Ishikawa (cell line): ENCODE data around the gene RAD23B.

Experiments used
- CEBPB ChIP-seq: IDR thresholded peaks from 2 replicates; pipeline ENCODE4 v1.6.1; 2012
- CREB1 ChIP-seq: IDR thresholded peaks from 2 replicates; pipeline ENCODE4 v1.6.1; 2012; ENCODE audit warnings: low read depth
- EGR1 ChIP-seq: IDR thresholded peaks from 2 replicates; pipeline ENCODE4 v1.6.1; 2012
- EP300 ChIP-seq: IDR thresholded peaks from 2 replicates; pipeline ENCODE4 v1.6.1; 2012; ENCODE audit warnings: borderline replicate concordance
- FOXM1 ChIP-seq: IDR thresholded peaks from 2 replicates; pipeline ENCODE4 v1.6.1; 2012; ENCODE audit warnings: low read depth, borderline replicate concordance
- NFIC ChIP-seq: IDR thresholded peaks from 2 replicates; pipeline ENCODE4 v1.6.1; 2012
- RAD21 ChIP-seq: IDR thresholded peaks from 2 replicates; pipeline ENCODE4 v1.6.1; 2012; ENCODE audit warnings: low read depth
- TAF1 ChIP-seq: IDR thresholded peaks from 2 replicates; pipeline ENCODE4 v1.6.1; 2012; ENCODE audit warnings: low read depth, mild to moderate bottlenecking
- TCF12 ChIP-seq: IDR thresholded peaks from 2 replicates; pipeline ENCODE4 v1.6.1; 2012; ENCODE audit warnings: low read depth
- TEAD4 ChIP-seq: IDR thresholded peaks from 2 replicates; pipeline ENCODE4 v1.6.1; 2012
- YY1 ChIP-seq: IDR thresholded peaks from 2 replicates; pipeline ENCODE4 v1.6.1; 2012; ENCODE audit warnings: low read depth
- ZBTB7A ChIP-seq: IDR thresholded peaks from 2 replicates; pipeline ENCODE4 v1.6.1; 2012; ENCODE audit warnings: low read depth
- TF ChIP-seq, protein P1 (sequence below): IDR thresholded peaks from 2 replicates; pipeline ENCODE4 v1.6.1; 2012
- TF ChIP-seq, protein P2 (sequence below): IDR thresholded peaks from 2 replicates; pipeline ENCODE4 v1.6.1; 2012; ENCODE audit warnings: low read depth, mild to moderate bottlenecking
- TF ChIP-seq, protein P3 (sequence below): IDR thresholded peaks from 2 replicates; pipeline ENCODE4 v1.6.1; 2012

RAD23B gene

DNA sequence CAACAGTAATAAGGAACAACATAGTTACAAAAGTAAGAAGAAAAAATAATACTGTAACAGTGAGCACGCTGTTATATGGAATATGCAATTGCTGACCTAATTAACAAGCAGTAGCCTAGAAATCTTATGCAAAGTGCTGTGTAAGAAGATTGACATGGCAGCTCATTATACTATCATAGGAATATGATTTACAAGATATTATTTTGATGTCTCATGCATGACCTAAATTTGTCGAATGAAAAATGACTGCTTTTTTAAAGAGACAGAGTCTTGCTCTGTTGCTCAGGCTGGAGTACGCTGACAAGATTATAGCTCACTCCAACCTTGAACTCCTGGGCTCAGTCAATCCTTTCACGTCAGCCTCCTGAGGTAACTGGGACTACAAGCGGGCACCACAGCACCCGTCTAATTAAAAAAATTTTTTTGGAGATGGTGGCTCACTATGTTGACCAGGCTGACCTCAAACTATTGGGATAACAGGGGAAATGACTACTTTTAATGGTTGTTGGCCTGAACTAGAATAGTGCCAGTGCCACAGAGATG lies 10.5 kb downstream of the RAD23B start:
- TF ChIP-seq, protein P1, sequence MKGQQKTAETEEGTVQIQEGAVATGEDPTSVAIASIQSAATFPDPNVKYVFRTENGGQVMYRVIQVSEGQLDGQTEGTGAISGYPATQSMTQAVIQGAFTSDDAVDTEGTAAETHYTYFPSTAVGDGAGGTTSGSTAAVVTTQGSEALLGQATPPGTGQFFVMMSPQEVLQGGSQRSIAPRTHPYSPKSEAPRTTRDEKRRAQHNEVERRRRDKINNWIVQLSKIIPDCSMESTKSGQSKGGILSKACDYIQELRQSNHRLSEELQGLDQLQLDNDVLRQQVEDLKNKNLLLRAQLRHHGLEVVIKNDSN, result no peak
- TF ChIP-seq CEBPB (no peak), EGR1 (no peak), TCF12 (no peak), FOXM1 (no peak), NFIC (no peak), EP300 (no peak), RAD21 (no peak), YY1 (no peak), TAF1 (no peak)
- TF ChIP-seq, protein P2, sequence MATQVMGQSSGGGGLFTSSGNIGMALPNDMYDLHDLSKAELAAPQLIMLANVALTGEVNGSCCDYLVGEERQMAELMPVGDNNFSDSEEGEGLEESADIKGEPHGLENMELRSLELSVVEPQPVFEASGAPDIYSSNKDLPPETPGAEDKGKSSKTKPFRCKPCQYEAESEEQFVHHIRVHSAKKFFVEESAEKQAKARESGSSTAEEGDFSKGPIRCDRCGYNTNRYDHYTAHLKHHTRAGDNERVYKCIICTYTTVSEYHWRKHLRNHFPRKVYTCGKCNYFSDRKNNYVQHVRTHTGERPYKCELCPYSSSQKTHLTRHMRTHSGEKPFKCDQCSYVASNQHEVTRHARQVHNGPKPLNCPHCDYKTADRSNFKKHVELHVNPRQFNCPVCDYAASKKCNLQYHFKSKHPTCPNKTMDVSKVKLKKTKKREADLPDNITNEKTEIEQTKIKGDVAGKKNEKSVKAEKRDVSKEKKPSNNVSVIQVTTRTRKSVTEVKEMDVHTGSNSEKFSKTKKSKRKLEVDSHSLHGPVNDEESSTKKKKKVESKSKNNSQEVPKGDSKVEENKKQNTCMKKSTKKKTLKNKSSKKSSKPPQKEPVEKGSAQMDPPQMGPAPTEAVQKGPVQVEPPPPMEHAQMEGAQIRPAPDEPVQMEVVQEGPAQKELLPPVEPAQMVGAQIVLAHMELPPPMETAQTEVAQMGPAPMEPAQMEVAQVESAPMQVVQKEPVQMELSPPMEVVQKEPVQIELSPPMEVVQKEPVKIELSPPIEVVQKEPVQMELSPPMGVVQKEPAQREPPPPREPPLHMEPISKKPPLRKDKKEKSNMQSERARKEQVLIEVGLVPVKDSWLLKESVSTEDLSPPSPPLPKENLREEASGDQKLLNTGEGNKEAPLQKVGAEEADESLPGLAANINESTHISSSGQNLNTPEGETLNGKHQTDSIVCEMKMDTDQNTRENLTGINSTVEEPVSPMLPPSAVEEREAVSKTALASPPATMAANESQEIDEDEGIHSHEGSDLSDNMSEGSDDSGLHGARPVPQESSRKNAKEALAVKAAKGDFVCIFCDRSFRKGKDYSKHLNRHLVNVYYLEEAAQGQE, result no peak

DNA sequence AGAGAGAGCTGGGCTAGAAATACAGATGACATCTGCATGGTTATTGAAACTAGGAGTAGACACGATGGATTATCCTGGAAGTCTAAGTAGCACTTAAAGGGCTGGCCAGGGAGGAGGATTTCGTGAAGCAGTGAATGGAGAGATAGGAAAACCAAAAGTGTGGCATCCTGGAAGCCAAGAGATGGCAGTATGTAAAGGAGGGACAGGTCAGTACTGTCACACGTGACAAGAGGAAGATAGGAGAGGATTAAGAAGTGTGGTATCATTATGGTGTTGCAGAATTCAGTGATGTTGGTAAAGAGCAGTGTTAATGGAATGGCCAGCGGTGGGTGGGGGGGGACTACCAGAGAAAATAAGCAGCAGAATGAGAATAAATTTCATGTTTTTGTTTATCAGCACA lies 11.7 kb downstream of the RAD23B start:
- no peak for TF ChIP-seq YY1
- no peak for TF ChIP-seq TAF1
- no peak for TF ChIP-seq CEBPB
- TF ChIP-seq CREB1, result no peak
- TF ChIP-seq TEAD4, result no peak
- TF ChIP-seq, protein P3, sequence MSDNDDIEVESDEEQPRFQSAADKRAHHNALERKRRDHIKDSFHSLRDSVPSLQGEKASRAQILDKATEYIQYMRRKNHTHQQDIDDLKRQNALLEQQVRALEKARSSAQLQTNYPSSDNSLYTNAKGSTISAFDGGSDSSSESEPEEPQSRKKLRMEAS, result no peak
- TF ChIP-seq ZBTB7A, result no peak
- TF ChIP-seq NFIC, result no peak
- TF ChIP-seq FOXM1, result no peak
- TF ChIP-seq EGR1, result no peak
- TF ChIP-seq TCF12, result no peak
- TF ChIP-seq, protein P1, result no peak
- no peak for TF ChIP-seq RAD21
- no peak for TF ChIP-seq EP300
- TF ChIP-seq, protein P2, result no peak

DNA sequence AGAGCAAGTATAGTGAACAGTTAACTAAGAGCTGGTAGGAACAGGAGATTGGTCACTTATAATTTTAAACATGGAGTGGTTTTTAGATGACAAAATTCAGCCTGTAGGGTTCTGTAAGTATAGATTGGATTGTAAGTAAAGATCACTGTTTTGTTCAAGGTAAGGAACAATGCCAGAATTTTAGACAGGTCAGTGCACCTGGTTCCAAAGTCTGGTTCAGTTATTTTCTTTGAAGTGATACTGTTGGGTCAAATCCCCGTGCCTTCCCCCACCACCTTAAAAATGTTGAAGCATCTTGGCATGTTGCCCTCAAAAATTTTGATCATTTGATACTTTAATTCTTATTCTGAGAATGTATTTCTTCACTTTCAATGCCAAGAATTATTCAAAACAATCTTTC lies 12.9 kb downstream of the RAD23B start:
- TF ChIP-seq CREB1 (no peak), TEAD4 (no peak), TAF1 (no peak), FOXM1 (no peak), EGR1 (no peak), EP300 (no peak), ZBTB7A (no peak), RAD21 (no peak), CEBPB (no peak), TCF12 (no peak), NFIC (no peak), YY1 (no peak)
- TF ChIP-seq, protein P2, result no peak
- TF ChIP-seq, protein P1, result no peak
- TF ChIP-seq, protein P3, result no peak

DNA sequence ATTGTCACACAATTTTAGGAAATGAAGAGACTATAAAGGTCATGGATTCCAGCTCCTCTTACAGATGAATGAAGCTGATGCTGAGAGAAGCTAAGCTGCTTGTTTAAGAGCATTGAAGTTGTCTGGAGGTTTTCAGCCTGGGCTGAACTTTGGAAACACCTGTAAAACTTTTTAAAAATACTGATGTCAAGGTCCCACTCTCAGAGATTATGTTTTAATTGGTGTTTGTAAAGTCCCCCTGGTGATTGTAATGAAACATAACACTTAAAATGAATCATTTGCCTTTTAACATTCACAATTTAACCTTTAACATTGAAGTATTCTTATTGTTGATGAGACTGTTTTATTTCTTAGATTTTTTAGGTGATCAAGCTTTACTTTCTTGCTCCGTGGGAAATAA lies 16.4 kb downstream of the RAD23B start:
- TF ChIP-seq CEBPB (no peak), EGR1 (no peak), EP300 (no peak), TCF12 (no peak), YY1 (no peak), TEAD4 (no peak), FOXM1 (no peak), NFIC (no peak)
